Measurements from ENCODE around the gene FLT3. TPM values are rescaled to one million over a fixed set of nuclear protein-coding genes. Genes with fewer than 3 reads are reported as not detected.

Gene FLT3
- total and polyA plus RNA-seq, 2 of the 13 experiments (the other 11 are each of a cell fraction or from before 2014, with no cell fraction given), result not detected

- TF ChIP-seq THAP9 (CRISPR knock-in tag; IDR thresholded peaks at IDR 0.05; ENCODE audit: borderline replicate concordance) (no peak), DBP (CRISPR knock-in tag; IDR thresholded peaks at IDR 0.05; ENCODE audit: not compliant biosample characterization) (no peak), REXO4 (CRISPR knock-in tag; IDR thresholded peaks at IDR 0.05; ENCODE audit: borderline replicate concordance) (no peak), RBM22 (optimal IDR thresholded peaks at IDR 0.05; ENCODE audit: low read length) (no peak), ZFP36L2 (CRISPR knock-in tag; IDR thresholded peaks at IDR 0.05) (no peak)
Observed at GRCh38 chr13:27967203-27967735, 133.1 kb downstream of the FLT3 start (continued).

- CTCF ChIA-PET (ENCODE audit: low intra/inter-chr PET ratio, low total read pairs), result no interaction called here
- POLR2A ChIA-PET, result no interaction called here
- no peak overlapping the region for H3K27ac ChIP-seq (ENCODE audit: extremely low read length, insufficient read depth, low read length)
- DNase-seq (ENCODE audit: low spot score), result no peak
- no peaks in the 10 kb centered on the region for H3K9me3 ChIP-seq (ENCODE audit: low read length)
- no peaks in the 10 kb centered on the region for H4K20me1 ChIP-seq (ENCODE audit: insufficient read depth, low read length)
- no peaks in the 10 kb centered on the region for H3K79me2 ChIP-seq (ENCODE audit: insufficient read depth, low read length)
- peaks cover 43% of the 10 kb centered on the region for H3K4me1 ChIP-seq (ENCODE audit: insufficient read depth, low read length)
- no TSS peak for BruUV-seq (replicated peaks)
- intact Hi-C loops (cut with micrococcal nuclease; ENCODE audit: unreplicated experiment) (no loop called here), in situ Hi-C loops (cut with HindIII; ENCODE audit: extremely low pct_ligation_motif_present, low pct_unique_long_range_greater_than_20kb) (loop anchor here (25.0 kb wide), 1 partner anchor 1004 kb away; no protein-coding TSS in a partner anchor)
- no peak for TF ChIP-seq ZNF580 (CRISPR knock-in tag; IDR thresholded peaks at IDR 0.05; ENCODE audit: borderline replicate concordance, low read depth)
- TF ChIP-seq ZNF333 (CRISPR knock-in tag; IDR thresholded peaks at IDR 0.05; ENCODE audit: borderline replicate concordance), result no peak
- no peak for TF ChIP-seq ZNF44 (CRISPR knock-in tag; IDR thresholded peaks at IDR 0.05)
- no peak for TF ChIP-seq ZNF282 (IDR thresholded peaks at IDR 0.05; ENCODE audit: partially characterized antibody)
- TF ChIP-seq NFKB2 (CRISPR knock-in tag; IDR thresholded peaks at IDR 0.05; ENCODE audit: borderline replicate concordance), result no peak
- no peak for TF ChIP-seq ZFP37 (CRISPR knock-in tag; IDR thresholded peaks at IDR 0.05; ENCODE audit: borderline replicate concordance)
- no peak for TF ChIP-seq ZNF367 (CRISPR knock-in tag; IDR thresholded peaks at IDR 0.05; ENCODE audit: borderline replicate concordance)
- no peak for TF ChIP-seq ZNF235 (CRISPR knock-in tag; IDR thresholded peaks at IDR 0.05; ENCODE audit: borderline replicate concordance)
- no peak for TF ChIP-seq U2AF2 (IDR thresholded peaks at IDR 0.05; ENCODE audit: low read depth, low read length)
- no peak for TF ChIP-seq MIER2 (CRISPR knock-in tag; IDR thresholded peaks at IDR 0.05)
- no peak for TF ChIP-seq ZNF879 (CRISPR knock-in tag; IDR thresholded peaks at IDR 0.05)
- no peak for ATAC-seq
- peaks cover 19 to 65% of the 10 kb centered on the region in 2 experiments for H3K27me3 ChIP-seq (ENCODE audit: control insufficient read depth in 1 of 2, insufficient read depth in 2 of 2, low read length in 2 of 2)
- FAIRE-seq, result no peak
- no peaks in the 10 kb centered on the region for H3K36me3 ChIP-seq (replicated peaks in 1 of 2; ENCODE audit: control insufficient read depth in 1 of 2, insufficient read depth in 2 of 2, low read length in 2 of 2)
- 67% methylated on average over 23 of the region's 38 CpGs for WGBS (ENCODE audit: low lambda C conversion rate)
- 0 out of 2 replicates have a peak overlapping the region, but pooled peaks have one; percentile 3 for H3K4me2 ChIP-seq (ENCODE audit: low read depth, low read length)
- H3K9ac ChIP-seq (ENCODE audit: insufficient read depth, low read depth, low read length), result no peak overlapping the region
- H3K4me3 ChIP-seq (replicated peaks in 1 of 3; ENCODE audit: insufficient read depth in 1 of 3, low read depth in 2 of 3, low read length in 3 of 3), result no peak overlapping the region
- no peak overlapping the region for H2AFZ ChIP-seq (ENCODE audit: low read length)
Observed at GRCh38 chr13:27966641-27967202, 133.7 kb downstream of the FLT3 start.
